GM18505 (cell line): Measurements from ENCODE around the gene ELFN1.

Source experiments
- ATAC-seq: cut with Tn5 transposase; IDR thresholded peaks from one replicate; pipeline ENCODE4 v1.9.1; 2021; ENCODE audit not compliant: unreplicated experiment
- POLR2A ChIP-seq: IDR thresholded peaks from 4 replicates; pipeline ENCODE4 v1.6.1; 2011; ENCODE audit warnings: borderline replicate concordance; ENCODE audit not compliant: insufficient read depth, insufficient read length; ENCODE audit errors: extremely low read depth

ELFN1 gene

GRCh38 chr7:1693991-1694524 lies 24.0 kb downstream of the ELFN1 start:
- TF ChIP-seq POLR2A: no peak
- ATAC-seq: no peak

DNA sequence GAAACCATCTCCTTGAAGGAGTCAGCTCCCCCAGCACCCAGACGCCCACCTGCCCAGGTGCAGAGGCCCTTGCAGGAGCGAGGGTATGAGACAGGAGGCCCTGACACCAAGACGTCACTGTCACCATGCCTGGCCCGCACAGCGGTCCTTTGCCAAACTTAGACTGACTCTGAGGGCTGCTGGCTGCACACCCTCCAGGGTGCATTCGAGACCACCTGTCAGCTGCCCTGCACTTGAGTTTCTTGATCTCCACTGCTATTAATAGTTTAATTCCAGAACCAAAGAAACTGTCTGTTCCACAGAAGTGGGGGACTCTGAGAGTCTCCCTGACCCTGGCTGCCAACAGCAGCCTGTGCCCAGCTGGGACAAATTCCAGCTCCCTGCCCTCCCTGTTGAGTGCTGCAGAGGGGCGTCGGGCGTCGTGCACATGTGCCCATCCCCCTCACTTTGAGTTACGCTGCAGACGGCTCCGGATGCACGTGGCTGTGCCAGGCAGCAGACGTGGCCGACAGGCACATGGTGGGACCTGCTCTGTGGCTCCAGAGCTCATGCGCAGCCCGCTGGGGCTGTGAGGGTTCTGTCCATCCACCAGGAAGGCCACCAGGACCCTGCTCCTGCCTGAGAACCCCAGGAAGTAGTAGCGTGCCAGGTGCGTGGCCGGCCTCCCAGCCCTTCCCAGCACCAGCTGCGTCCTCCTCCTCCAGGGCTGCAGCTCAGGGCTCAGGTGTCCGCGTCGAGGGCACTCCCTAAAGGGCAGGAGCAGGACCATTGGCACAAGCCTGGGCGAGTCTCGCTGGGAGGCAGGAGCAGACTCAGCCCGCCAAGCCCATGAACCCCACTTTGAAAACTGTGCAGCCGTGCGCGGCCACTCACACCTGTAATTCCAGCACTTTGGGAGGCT lies 24.8 kb downstream of the ELFN1 start:
- TF ChIP-seq POLR2A: no peak
- no peak for ATAC-seq

DNA sequence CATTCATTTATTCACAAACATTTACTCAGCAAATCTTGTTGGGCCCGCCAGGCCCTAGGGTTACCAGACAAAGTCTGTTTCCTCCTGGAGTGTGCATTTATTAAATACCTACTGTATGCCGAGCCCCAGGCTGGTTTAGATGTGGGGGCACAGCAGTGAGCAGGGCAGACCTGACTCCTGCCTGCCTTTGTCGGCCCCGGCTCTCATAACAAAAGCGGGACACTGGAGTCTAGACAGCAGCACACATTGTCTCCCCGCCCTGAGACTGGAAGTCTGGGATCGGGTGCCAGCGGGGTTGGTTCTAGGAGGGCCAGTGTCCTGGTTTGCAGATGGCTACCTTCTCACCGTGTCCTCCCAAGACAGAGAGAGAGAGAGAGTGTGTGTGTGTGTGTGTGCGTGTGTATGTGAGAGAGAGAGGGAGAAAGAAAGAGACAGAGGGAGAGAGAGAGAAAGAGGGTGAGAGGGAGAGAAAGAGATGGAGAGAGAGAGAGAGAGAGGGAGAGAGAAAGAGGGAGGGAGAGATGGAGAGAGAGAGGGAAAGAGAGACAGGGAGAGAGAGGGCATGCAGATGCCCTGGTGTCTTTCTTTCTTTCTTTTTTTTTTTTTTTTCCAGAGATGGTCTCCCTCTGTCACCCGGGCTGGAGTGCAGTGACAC lies 25.9 kb downstream of the ELFN1 start:
- TF ChIP-seq POLR2A: no peak
- ATAC-seq: no peak

DNA sequence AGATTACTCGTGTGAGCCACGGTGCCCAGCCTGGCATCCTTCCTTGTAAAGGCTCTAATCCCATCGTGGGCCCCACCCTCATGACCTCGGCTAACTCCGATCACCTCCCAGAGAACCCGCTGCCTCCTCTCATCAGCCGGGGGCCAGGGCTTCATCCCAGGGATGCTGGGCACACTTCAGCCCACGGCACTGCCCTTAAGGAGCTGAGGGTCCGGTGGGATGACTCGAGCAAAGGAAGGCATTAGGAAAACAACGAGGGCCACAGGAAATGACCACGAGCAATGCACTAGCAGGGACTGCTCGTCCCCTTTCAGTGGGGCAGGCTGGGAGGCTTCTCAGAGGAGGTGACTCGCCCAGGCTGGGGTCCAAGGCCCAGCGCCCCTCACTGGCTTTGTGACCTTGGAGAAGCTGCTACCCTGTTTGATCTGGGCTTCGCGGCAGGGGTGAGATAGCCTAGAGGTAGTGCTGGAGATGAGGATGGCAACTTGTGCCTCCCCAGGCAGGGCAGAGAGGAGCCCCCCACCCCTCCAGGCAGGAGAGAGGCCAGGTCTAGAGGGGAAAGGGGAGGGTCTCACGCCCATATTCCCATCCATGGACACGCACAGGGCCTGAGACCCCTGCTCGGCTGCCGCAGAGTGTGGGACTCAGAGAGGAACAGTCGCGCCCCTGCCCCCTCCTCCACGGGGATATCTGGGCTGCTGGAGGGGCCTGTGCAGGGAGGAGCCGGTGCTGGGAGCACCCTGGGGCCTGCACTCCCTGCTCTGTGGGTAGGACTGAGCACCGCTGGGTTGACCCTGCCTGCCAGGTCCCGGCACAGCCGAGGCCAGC lies 26.8 kb downstream of the ELFN1 start:
- no peak for TF ChIP-seq POLR2A
- ATAC-seq: no peak

DNA sequence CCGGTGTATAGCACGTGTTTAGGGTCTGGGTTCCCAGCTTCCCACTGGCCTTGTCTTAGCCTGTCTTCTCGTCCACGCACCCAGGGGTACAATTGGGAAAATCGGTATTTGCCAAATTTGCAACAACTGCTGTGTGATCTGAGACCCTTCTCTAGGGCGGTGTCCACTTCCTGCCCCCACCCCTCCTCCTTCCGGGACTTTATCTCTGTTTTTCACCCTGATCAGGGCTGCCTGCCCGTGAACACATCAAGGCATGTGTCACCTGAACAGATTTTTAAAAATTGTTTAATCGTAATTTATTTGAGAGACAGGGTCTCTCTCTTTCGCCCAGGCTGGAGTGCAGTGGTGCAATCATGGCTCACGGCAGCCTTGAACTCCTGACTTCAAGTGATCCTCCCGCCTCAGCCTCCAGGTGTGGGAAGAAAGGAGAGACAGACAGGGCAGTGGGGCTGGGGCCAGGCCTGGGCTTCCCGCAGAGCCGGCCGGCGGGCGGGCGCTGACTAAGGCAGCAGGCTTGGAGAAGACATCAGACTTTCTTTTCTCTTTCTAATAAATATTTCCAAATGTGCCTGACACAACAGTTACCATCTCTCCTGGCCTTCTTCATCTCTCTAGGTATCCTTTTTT lies 27.5 kb downstream of the ELFN1 start:
- TF ChIP-seq POLR2A: no peak
- ATAC-seq: no peak

DNA sequence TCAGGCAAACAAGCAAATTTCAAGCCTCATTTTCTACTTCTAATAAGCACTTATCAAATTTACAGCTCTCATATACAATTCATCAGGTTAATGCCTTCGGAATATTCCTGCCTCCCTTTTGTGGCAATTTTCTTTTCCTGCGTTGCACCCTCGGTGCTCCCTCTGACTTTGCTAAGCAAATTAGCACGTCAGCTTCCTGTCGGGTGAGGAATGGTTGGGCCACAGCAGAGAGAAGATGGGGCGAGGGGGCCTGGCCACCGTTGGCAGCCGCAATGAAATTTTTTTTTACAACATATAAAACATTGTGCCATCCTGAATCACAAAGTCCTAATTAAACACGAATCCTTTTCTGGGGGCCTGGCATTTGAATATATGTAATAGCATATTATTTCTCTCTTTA lies 28.1 kb downstream of the ELFN1 start:
- no peak for ATAC-seq

GRCh38 chr7:1698951-1699350 lies 28.9 kb downstream of the ELFN1 start:
- TF ChIP-seq POLR2A: no peak
- ATAC-seq: no peak

More for the DNA sequence above, 28.1 kb downstream of the ELFN1 start:
- TF ChIP-seq POLR2A: no peak

DNA sequence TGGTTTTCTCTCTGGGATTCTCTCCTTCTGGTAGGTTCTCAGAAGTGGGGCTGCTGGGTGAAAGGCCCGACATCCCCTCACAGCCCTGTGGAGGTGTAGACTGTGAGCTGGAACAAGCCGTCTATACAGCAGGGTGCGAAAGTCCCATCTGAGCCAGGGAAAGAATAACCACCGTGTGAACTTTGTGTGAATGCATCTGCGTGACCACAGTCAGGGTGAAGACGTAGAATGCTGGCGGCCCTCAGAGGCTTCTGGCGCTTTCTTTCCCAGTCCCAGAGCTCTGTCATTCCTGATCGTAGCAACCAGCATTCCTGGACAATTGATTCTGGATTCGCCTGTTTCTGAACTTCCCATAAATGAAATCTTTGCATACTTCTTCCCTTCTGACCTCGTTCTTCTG lies 30.0 kb downstream of the ELFN1 start:
- no peak for TF ChIP-seq POLR2A
- no peak for ATAC-seq

DNA sequence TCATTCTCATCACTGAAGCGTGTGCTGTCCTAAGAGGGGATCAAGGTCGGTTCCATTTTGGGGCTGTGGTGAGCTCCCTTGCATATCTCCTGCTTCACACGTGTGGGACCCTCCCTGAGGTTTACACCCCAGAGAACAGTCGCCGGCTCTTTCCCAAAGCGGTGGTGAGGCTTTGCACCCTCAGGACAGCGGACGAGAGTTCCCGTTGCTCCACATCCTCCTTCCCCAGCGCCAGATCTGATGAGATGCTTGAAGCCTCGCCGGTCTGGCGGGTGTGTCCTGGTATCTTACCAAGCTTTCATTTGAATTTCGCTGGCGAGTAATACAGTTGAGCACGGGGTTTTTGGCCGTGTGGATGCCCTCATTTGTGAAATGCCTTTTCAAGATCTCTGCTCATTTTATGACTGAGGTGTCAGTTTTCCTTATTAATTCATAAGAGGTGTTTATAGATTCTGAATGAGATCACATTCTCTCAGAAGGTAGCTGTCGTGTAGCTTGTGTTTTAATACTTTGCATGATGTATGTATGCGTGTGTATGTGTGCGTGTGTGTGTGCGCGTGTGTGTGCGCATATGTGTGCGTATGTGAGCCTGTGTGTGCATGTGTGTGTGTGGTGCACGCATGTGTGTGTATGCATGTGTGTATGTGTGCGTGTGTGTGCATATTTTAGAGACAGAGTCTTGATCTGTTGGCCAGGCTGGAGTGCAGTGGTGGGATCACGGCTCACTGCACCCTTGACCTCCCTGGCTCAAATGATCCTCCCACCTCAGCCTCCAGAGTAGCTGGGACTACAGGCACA lies 30.7 kb downstream of the ELFN1 start:
- ATAC-seq: no peak
- TF ChIP-seq POLR2A: no peak

DNA sequence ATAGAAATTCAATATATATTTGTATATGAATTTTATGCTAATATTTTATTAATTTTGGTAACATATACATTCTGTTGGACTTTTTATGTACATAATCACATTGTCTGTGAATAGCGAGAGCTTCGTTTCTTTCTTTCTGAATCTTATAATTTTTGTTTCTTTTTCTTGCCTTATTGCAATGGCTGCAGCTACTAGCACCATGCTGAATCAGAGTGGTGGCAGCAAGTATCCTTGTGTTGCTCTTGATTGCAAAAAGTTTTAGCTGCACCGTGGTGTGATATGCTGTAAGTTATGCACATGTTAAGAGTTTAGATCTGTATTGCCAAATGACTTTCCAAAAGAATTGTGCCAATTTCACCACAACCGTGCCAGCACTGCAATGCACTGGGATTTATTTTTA lies 32.6 kb downstream of the ELFN1 start:
- no peak for TF ChIP-seq POLR2A
- no peak for ATAC-seq

GRCh38 chr7:1703441-1703840 lies 33.4 kb downstream of the ELFN1 start:
- no peak for TF ChIP-seq POLR2A
- no peak for ATAC-seq
